Measurements from ENCODE around the gene RNF227. TPM values are rescaled to one million over a fixed set of nuclear protein-coding genes. Genes with fewer than 3 reads are reported as not detected.

Gene RNF227
- total RNA-seq, 1 donor: 2.8 TPM

- TF ChIP-seq CTCF (IDR thresholded peaks at IDR 0.05; ENCODE audit: insufficient read depth, low read length): no peak
- H3K4me3 ChIP-seq (ENCODE audit: low read depth, low read length): peak overlapping the region; percentile 100
- no peak for DNase-seq (ENCODE audit: low read depth)
These were observed 14.9 kb upstream of the RNF227 start for GRCh38 chr17:7930841-7931631.

- DNase-seq (ENCODE audit: low read depth): peak; percentile 53
- no peak for TF ChIP-seq CTCF (IDR thresholded peaks at IDR 0.05; ENCODE audit: insufficient read depth, low read length)
- peak within 1 kb of the TSS; percentile 53 for H3K4me3 ChIP-seq (ENCODE audit: low read depth, low read length)
These were observed 13.3 kb upstream of the RNF227 start, which contains the start of gene KCNAB3 for GRCh38 chr17:7929158-7930023. TSS of gene KCNAB3 (minus strand) at chr17:7929856. CDS start at chr17:7929435, 421 bp downstream.

- no peak for DNase-seq (ENCODE audit: low read depth)
- no peak for TF ChIP-seq CTCF (IDR thresholded peaks at IDR 0.05; ENCODE audit: insufficient read depth, low read length)
These were observed 11.5 kb upstream of the RNF227 start for GRCh38 chr17:7927596-7927995.

GRCh38 chr17:7922845-7923628 lies 6.9 kb upstream of the RNF227 start:
- peak; percentile 11 for TF ChIP-seq CTCF (IDR thresholded peaks at IDR 0.05; ENCODE audit: insufficient read depth, low read length)
- H3K4me3 ChIP-seq (ENCODE audit: low read depth, low read length): peak overlapping the region; percentile 59
- peak; percentile 79 for DNase-seq (ENCODE audit: low read depth)

More at GRCh38 chr17:7927596-7927995, 11.5 kb upstream of the RNF227 start:
- H3K4me3 ChIP-seq (ENCODE audit: low read depth, low read length): no peak overlapping the region

GRCh38 chr17:7922269-7922844 lies 6.3 kb upstream of the RNF227 start:
- no peak for DNase-seq (ENCODE audit: low read depth)
- TF ChIP-seq CTCF (IDR thresholded peaks at IDR 0.05; ENCODE audit: insufficient read depth, low read length): no peak
- peak overlapping the region; percentile 59 for H3K4me3 ChIP-seq (ENCODE audit: low read depth, low read length)

- TF ChIP-seq CTCF (IDR thresholded peaks at IDR 0.05; ENCODE audit: insufficient read depth, low read length): no peak
- peak; percentile 41 for DNase-seq (ENCODE audit: low read depth)
- H3K4me3 ChIP-seq (ENCODE audit: low read depth, low read length): no peak overlapping the region
These were observed 719 bp upstream of the RNF227 start for GRCh38 chr17:7916808-7917207.
